NCI-H2196 treated with DMSO at 0.1 percent for 48 hours (cell line): Measurements from ENCODE around the gene GRID1.
"Not testable (repeated sequence)": the region's sequence is repeated elsewhere in the genome, so short reads cannot be mapped to it uniquely, and the experiment has no call there.

ENCODE experiments used
- DNase-seq: peaks from one replicate; lab custom pipeline; 2025; ENCODE audit not compliant: unreplicated experiment; lab: John Stamatoyannopoulos, UW

Gene GRID1

DNA sequence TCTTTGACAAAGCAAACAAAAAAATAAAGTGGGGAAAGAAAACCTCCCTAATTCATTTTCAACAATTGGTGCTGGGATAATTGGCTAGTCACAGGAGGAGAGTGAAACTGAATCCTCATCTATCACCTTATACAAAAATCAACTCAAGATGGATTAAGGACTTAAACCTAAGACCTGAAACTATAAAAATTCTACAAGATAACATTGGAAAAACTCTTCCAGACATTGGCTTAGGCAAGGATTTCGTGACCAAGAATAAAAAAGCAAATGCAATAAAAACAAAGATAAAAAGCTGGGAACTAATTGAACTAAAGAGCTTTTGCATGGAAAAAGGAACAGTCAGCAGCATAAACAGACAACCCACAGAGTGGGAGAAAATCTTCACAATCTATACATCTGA, 271.5 kb downstream of the GRID1 start:
- DNase-seq, result not testable (repeated sequence)

DNA sequence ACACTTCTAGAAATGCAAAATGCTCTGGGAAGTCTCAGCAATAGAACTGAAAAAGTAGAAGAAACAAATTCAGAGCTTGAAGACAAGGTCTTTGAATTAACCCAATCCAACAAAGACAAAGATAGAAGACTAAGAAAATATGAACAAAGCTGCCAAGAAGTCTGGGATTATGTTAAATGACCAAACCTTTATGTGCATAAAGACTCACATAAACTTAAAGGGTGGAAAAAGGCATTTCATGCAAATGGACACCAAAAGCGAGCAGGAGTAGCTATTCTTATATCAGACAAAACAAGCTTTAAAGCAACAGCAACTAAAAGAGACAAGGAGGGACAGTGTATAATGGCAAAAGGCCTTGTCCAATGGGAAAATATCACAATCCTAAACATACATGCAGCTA, 274.3 kb downstream of the GRID1 start:
- DNase-seq, result not testable (repeated sequence)

GRCh38 chr10:86091216-86091615, 275.4 kb downstream of the GRID1 start:
- DNase-seq, result no peak

- DNase-seq, result no peak
Observed at GRCh38 chr10:86090807-86091206, 275.8 kb downstream of the GRID1 start.

GRCh38 chr10:86087716-86088115, 278.9 kb downstream of the GRID1 start:
- no peak for DNase-seq

- no peak for DNase-seq
Observed at GRCh38 chr10:86086418-86086817, 280.2 kb downstream of the GRID1 start.

GRCh38 chr10:86085686-86086085, 280.9 kb downstream of the GRID1 start:
- DNase-seq, result no peak

- DNase-seq, result no peak
Observed at GRCh38 chr10:86085136-86085535, 281.5 kb downstream of the GRID1 start.

GRCh38 chr10:86084585-86084984, 282.0 kb downstream of the GRID1 start:
- DNase-seq, result no peak

DNA sequence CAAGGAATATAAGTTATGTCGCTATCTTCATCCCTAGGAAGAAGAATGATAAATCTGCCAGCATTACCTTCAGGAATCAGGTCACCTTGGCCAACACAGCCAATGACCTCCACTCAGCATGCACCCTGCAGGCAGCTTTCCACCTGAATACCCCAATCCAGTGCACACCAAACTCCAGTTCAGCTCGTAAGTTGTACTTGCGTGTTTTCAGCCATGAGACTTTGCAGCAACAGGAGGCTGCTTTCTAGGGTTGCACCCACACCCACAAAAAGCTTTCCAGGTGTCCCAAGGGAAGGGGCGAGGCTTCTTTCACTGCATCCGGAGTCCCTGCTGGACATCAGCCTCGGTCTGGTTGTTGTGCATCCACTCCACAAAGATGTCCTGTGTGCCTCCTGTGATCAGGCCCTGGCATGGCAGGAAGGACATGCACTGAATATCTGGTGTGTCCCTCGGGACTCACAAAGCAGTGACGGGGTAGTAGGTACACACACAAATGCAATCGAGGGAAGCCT, 282.9 kb downstream of the GRID1 start:
- no peak for DNase-seq

DNA sequence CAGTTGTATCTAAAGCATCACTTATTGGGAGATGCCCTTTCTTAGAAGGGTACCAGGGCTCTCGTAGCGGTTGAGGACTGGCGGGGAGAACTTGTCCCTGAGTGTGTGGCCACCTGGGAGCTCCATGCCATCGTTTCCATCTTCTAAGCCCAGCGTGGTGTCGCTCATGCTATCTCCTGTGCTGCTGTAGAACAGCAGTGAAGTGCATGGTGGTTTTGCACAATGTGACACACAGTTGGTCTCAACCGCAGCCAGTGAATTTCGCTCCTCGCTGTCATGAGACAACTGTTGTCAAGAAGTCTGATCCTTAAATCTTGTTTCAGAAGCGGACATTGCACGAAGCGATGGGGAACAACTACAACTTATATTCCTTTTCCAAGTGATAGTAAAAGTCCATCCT, 283.4 kb downstream of the GRID1 start:
- no peak for DNase-seq

- no peak for DNase-seq
Observed at GRCh38 chr10:86082556-86082955, 284.0 kb downstream of the GRID1 start.

DNA sequence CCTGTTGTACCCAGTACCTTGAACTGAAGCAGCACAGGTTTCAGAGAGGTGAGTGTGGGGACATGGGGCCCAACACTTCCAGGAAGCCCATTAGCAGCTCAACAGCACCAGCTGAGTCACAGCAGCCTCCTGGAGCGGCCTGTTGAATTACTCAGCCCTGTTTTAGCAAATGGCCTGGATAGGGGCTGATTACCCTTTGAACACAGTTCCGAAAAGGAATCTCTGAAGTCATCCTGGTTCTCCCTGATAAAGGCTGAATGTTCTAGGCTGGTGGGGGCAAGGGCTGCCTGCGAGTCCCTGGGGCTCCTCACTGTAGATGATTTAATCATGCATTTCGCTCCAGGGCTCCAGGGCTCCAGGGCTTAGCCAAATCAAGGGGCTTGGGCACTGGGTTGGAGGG, 287.5 kb downstream of the GRID1 start:
- DNase-seq, result no peak

DNA sequence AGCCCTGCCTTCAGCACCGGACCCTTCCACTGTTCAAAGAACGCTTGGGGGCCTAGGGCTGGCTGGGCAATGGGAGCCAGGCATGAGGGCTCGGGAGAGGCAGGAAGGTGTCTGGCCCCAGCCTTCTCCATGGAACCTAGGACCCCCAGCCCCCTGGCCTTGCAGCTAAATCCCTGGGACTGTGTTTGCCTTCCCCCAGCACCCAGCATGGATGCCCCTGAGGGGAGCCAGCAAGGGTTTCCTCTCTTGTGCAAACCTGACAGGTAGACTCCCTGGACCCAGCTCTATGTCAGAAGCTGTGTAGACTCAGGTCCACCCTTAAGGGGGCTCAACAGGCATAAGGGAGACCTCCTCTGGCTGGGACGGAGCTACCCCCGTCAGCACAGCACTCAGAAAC, 288.0 kb downstream of the GRID1 start:
- DNase-seq, result no peak

- no peak for DNase-seq
Observed at GRCh38 chr10:86077871-86078638, 288.5 kb downstream of the GRID1 start.

- no peak for DNase-seq
Observed at GRCh38 chr10:86077271-86077670, 289.3 kb downstream of the GRID1 start.

GRCh38 chr10:86076497-86076896, 290.1 kb downstream of the GRID1 start:
- DNase-seq, result not testable (repeated sequence)

DNA sequence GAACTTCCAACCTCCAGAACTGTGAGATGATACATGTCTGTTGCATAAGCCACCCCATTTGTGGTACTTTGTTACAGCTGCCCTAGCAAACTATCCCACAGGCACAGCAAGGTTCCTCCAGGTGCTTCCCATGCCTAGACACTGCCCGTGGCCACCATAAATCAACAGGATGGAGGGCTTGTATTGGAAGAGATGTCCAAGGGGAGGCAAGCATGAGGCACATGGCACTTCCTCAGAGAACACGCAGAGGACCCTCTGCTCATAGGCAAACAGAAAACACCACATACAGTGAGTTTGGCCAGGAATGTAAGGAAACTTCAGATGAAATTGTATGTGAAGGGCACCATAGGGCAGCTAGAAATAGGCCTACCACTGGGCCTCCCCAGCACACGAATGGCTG, 291.1 kb downstream of the GRID1 start:
- no peak for DNase-seq

GRCh38 chr10:86074294-86074693, 292.3 kb downstream of the GRID1 start:
- DNase-seq, result no peak

GRCh38 chr10:86073199-86073977, 293.2 kb downstream of the GRID1 start:
- DNase-seq, result no peak

GRCh38 chr10:86072413-86072812, 294.2 kb downstream of the GRID1 start:
- no peak for DNase-seq

DNA sequence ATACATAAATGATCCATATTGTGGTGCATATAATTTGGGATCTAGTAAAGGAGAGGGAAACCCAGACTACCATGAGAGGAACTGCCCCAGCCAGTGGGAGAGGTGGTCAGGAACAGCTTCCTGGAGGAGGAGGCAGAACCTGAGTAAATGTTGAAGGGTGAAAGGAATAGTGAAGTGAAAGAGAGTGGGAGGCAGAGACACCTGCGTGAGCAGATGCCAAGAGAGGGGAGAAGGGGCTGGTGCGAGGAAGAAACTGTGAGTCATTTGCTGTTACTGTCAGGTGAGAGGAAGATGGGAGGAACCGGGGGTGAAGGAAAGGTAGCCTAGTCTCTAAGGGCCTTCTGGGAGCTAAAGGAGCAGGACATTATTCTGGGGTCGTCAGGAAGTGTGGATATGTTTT, 294.8 kb downstream of the GRID1 start:
- DNase-seq, result no peak
